NCI-H2081 (cell line): ENCODE data around the gene CEP170B.
"Not testable (repeated sequence)": the region's sequence is repeated elsewhere in the genome, so short reads cannot be mapped to it uniquely, and the experiment has no call there.

ENCODE experiments used
- DNase-seq, 2 experiments: peaks; one replicate each; lab custom pipeline; 2025; lab: John Stamatoyannopoulos, UW

Gene CEP170B

GRCh38 chr14:104931771-104932675, 67.0 kb downstream of the CEP170B start:
- DNase-seq = no peak

- DNase-seq = peak; percentile 68 to 74
Observed at GRCh38 chr14:104932676-104933631, 67.9 kb downstream of the CEP170B start.

GRCh38 chr14:104933746-104934733, 69.0 kb downstream of the CEP170B start:
- no peak for DNase-seq

DNA sequence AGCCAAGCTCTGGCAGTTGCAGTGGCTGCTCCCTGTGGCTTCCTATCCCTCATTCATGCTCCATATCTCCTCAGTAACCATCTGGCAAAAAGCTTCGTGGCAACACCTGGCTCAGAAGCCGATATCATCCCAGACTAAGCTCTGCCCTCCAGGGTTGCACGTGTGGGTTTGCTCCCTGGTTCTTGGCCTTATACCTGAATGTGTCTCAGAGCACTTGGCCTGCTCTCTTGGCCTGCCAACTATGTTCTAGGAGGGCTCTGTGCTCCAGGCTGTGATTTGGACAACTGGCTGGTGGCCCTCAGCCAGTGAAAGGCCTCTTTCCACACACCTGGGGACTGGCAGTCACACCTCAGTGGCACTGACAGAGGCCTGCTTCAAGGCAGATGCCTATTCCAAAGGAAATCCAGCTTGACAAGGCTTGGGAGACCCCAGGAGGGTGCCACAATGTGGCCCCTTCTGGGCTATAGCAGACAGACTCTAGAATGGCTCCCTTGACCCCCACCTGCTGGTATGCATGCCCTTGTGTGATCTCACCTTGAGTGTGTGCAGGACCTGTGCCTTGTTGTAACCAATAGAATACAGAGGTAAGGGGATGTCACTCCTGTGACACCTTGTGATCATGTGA, 70.1 kb downstream of the CEP170B start:
- DNase-seq = no peak

DNA sequence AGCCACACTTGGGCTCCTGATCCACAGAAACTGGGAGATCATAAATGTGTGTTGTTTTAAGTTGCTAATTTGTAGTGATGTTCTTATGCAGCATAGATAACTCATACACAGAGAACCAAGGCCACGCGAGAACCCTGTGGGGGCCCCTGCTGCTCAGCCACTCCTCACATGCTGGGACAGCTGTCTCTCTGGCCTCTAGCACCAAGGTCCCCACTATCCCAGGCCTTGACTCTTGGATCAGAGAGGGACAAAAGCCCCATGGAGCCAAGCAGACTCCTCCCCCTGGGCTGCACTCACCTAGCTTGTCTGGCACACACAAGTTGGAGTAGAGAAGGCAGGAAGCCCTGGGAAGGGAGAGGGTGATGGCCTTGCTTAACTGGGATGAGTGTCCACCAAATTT, 70.9 kb downstream of the CEP170B start:
- no peak for DNase-seq

GRCh38 chr14:104936361-104937155, 71.5 kb downstream of the CEP170B start:
- DNase-seq = no peak

- DNase-seq = no peak
Observed at GRCh38 chr14:104937161-104937560, 72.1 kb downstream of the CEP170B start.

GRCh38 chr14:104937694-104938365, 72.8 kb downstream of the CEP170B start:
- DNase-seq = no peak

DNA sequence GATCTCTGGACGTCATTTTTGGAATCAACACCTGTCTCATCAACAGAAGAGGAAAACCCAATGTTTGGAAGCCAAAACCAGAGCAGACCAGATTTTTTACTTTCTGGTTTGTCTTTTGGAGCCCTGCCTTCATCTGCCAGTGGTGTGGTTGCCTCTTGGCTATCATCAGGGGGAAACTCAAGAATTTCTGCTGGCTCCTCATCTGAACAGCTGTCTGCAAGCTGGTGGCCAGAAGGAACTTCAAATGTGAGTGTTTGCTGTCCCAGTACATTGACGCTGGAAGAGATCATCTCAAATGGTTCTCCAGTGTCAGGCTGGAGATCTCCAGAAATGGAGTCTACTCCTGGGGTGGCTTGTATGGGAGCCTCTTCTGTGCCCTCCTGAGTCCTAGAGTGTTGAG, 73.4 kb downstream of the CEP170B start:
- DNase-seq = no peak

- DNase-seq = no peak
Observed at GRCh38 chr14:104938960-104939359, 73.9 kb downstream of the CEP170B start.

- no peak for DNase-seq
Observed at GRCh38 chr14:104939666-104940410, 74.8 kb downstream of the CEP170B start.

DNA sequence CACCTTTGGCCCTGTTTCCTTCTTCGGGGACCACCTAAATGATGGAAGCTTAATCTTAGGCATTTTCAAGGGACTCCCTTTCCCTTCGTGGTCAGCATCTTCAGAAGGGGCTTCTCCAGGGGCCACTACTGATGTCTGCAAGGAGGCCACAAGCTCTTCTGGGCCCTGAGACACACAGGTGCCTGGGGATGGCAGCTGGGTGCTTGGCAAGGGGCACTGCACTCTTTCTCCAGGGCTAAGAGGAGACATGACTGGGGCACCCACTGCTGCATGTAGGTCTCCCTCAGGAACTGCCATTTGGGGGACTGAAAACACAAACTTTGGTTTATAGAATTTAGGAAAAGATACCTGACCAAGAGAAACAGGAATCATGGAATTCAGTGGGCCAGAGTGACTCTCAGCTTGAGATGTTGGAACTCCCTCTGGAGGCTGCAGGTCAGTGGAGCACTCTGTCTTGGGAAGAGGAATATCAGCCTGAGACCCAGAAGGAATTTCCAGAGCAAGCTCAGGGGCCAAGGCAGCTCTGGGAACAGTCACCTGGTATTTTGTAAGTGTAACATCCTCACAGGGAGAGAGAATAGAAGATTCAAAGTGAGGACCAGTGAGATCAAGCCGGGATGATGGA, 75.6 kb downstream of the CEP170B start:
- DNase-seq = no peak

DNA sequence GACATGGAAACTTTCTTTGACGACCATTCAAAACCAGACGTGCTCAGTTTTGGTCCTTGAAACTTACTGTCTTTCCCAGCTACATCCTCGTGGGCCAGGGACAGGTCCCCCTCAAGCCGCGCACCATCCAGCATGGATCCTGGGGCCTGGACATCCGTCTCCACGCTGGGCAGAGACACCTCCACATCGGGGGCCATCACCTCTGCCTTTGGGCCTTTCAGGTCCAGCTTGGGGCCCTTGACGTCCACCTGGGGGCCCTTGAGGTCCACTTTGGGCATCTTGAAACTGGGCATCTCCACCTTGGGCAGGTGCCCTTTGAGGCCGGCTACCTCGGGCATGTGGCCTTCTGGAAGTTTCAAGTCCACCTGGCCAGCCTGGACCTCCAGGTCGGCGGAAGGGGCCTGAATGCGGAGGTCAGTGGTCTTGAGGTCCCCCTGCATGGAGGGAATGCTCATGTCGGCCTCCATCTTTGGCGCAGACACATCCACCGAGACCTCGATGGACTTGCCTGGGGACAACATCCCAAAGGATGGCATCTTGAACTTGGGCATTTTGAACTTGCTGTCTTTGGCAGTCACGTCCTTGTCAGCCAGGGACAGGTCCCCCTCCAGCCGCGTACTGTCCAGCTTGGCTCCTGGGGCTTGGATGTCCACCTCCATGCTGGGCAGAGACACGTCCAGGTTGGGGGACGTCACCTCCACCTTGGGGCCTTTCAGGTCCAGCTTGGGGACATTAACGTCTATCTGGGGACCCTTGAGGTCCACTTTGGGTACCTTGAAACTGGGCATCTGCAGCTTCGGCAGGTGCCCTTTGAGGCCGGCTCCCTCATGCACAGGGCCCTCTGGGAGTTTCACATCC, 76.7 kb downstream of the CEP170B start:
- DNase-seq = no peak

DNA sequence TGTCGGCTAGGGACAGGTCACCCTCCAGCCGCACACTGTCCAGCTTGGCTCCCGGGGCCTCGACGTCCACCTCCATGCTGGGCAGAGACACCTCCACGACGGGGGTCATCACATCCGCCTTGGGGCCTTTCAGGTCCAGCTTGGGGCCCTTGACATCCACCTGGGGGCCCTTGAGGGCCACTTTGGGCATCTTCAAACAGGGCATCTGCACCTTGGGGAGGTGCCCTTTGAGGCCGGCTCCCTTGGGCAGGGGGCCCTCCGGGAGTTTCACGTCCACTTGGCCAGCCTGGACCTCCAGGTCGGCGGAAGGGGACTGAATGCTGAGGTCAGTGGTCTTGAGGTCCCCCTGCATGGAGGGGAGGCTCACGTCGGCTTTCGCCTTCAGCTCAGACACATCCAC, 77.5 kb downstream of the CEP170B start:
- no peak for DNase-seq

GRCh38 chr14:104943216-104944015, 78.3 kb downstream of the CEP170B start:
- not testable (repeated sequence) for DNase-seq

DNA sequence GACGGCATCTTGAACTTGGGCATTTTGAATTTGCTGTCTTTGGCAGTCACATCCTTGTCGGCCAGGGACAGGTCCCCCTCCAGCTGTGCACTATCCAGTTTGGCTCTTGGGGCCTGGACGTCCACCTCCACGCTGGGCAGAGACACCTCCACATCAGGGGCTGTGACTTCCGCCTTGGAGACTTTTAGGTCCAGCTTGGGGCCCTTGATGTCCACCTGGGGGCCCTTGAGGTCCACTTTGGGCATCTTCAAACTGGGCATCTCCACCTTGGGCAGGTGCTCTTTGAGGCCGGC, 78.9 kb downstream of the CEP170B start:
- not testable (repeated sequence) for DNase-seq
